ENCODE results near the gene INPP4A.

The INPP4A gene

GRCh38 chr2:98460573-98461497, 16.2 kb downstream of the INPP4A start:
- DNase-seq (ENCODE audit: low read depth) = no peak

GRCh38 chr2:98461498-98462049, 16.9 kb downstream of the INPP4A start:
- no peak for DNase-seq (ENCODE audit: low read depth)

GRCh38 chr2:98463081-98463481, 18.4 kb downstream of the INPP4A start:
- no peak for DNase-seq (ENCODE audit: low read depth)

GRCh38 chr2:98463551-98463971, 18.9 kb downstream of the INPP4A start:
- no peak for DNase-seq (ENCODE audit: low read depth)

- DNase-seq (ENCODE audit: low read depth) = no peak
These were observed 19.5 kb downstream of the INPP4A start for GRCh38 chr2:98463988-98464771.

- DNase-seq (ENCODE audit: low read depth) = no peak
These were observed 20.2 kb downstream of the INPP4A start for GRCh38 chr2:98464772-98465310.

GRCh38 chr2:98465456-98466226, 21.0 kb downstream of the INPP4A start:
- no peak for DNase-seq (ENCODE audit: low read depth)

- DNase-seq (ENCODE audit: low read depth) = no peak
These were observed 22.5 kb downstream of the INPP4A start for GRCh38 chr2:98467082-98467536.

- DNase-seq (ENCODE audit: low read depth) = no peak
These were observed 23.0 kb downstream of the INPP4A start for GRCh38 chr2:98467652-98468051.

- DNase-seq (ENCODE audit: low read depth) = no peak
These were observed 24.1 kb downstream of the INPP4A start for GRCh38 chr2:98468621-98469236.

- DNase-seq (ENCODE audit: low read depth) = no peak
These were observed 25.3 kb downstream of the INPP4A start for GRCh38 chr2:98469862-98470544.

- DNase-seq (ENCODE audit: low read depth) = no peak
These were observed 26.2 kb downstream of the INPP4A start for GRCh38 chr2:98470851-98471255.

GRCh38 chr2:98471402-98472131, 26.9 kb downstream of the INPP4A start:
- no peak for DNase-seq (ENCODE audit: low read depth)

GRCh38 chr2:98472132-98472650, 27.5 kb downstream of the INPP4A start:
- DNase-seq (ENCODE audit: low read depth) = no peak

GRCh38 chr2:98472961-98473746, 28.5 kb downstream of the INPP4A start:
- DNase-seq (ENCODE audit: low read depth) = no peak

GRCh38 chr2:98473995-98474780, 29.5 kb downstream of the INPP4A start:
- no peak for DNase-seq (ENCODE audit: low read depth)

GRCh38 chr2:98474979-98475632, 30.4 kb downstream of the INPP4A start:
- DNase-seq (ENCODE audit: low read depth) = no peak

Measured in stromal cell of bone marrow (primary cell).